HG03469 (cell line): ENCODE measurements around the gene TOMM70.
"Not testable (repeated sequence)": the region's sequence is repeated elsewhere in the genome, so short reads cannot be mapped to it uniquely, and the experiment has no call there.

ENCODE experiments used
- ATAC-seq: cut with Tn5 transposase; IDR thresholded peaks from one replicate; pipeline ENCODE4 v1.9.1; 2021; ENCODE audit warnings: mild to moderate bottlenecking, moderate library complexity, moderate number of reproducible peaks; ENCODE audit not compliant: unreplicated experiment

Gene TOMM70

DNA sequence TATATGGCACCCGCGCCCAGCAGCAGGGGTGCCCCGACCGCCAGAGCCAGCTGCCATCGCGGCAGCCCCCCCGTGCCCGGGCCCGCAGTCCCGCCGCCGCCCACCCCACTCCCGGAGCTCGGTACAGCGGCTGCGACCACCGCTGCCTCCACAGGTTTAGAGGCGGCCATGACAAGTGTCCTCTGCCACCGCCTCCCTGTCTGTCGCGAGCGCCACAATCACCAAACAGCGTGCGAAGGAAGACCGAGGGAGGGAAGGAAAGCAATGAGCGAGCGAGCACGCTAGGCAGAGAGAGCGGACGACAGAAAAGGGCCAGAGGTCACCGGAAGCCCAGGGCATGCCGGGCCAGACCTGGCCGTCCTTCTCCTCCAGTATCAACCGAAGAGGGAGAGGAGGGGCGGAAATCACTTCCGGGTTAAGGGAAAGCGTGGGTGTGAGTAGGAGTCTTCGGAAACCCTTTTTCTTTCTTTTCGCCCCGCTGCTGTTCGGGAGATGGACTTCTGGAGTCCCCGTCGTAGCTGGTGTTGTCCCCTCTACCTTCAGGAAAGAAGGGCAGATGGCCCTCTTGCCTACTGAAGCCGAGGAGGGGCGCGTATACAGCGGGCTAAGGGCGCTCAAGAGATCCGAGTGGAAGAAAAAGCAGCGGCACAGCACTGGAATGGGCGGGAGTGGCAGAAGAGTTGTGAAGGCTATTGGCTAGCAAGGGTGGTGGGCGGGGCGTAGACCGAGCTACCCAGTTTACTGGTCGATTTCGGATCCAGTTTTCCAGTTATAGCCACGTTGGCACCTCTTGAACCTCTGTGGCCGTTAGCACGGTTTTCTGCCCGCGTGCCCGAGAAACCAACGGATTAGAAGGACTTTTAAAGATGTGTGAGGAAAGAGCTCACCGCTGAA lies at the start of gene TOMM70, which contains the start of gene LNP1:
TSS of gene TOMM70 (minus strand) at position 310 of the 894 bp plus-strand sequence. CDS start at position 170, 140 bp downstream.
TSS of gene LNP1 (plus strand) at position 760 of the 894 bp plus-strand sequence. CDS start 28,191 bp downstream, outside the sequence.
- peak; percentile 81 for ATAC-seq

GRCh38 chr3:100449214-100449613 lies 48.3 kb upstream of the TOMM70 start:
- ATAC-seq, result no peak

DNA sequence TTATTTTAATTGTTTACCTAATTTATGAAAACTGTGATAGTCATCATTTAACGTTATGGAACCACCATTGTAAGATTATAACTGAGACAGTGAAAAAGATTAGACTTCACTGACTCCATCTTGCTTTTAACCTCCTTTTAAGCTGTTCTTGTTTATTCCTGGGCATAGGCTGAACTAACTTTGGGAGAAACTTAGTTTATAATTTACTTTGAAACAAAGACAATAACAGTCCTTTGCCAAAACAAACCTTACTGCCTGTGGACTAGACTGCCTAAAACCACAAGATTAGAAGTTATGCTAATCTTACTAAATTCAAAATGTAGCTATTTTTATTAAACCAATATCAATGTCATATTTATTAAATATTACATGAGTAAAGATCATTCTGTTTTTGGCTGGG lies 47.2 kb upstream of the TOMM70 start:
- ATAC-seq, result no peak

DNA sequence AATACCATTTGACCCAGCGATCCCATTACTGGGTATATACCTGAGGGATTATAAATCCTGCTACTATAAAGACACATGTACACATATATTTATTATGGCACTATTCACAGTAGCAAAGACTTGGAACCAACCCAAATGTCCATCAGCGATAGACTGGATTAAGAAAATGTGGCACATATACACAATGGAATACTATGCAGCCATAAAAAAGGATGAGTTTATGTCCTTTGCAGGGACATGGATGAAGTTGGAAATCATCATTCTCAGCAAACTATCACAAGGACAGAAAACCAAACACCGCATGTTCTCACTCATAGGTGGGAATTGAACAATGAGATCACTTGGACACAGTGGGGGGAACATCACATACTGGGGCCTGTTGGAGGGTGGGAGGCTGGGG lies 46.2 kb upstream of the TOMM70 start:
- ATAC-seq, result not testable (repeated sequence)

- ATAC-seq, result no peak
Measured at GRCh38 chr3:100443690-100444089, 42.8 kb upstream of the TOMM70 start.

DNA sequence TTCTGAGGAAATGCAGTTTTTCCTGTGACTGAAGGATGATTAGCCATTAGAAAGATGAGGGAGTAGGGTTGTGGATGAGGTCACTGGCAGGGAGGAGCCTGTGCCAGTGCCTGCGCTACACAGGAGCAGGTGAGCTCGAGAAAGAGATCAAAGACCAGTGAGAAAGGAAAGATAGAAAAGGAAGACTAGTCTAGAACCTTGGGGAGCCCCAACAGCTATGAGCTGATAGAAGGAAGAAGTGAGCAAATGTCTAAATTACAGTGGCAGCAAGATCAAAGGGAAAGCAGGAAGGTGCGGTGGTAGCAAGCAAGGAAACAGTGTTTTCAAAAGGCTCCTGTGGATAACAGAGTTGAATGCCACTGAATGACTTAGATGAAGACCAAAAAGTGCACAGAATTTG lies 40.0 kb upstream of the TOMM70 start:
- ATAC-seq, result no peak

- no peak for ATAC-seq
Measured at GRCh38 chr3:100438623-100438974, 37.7 kb upstream of the TOMM70 start.

- ATAC-seq, result no peak
Measured at GRCh38 chr3:100437721-100438622, 37.1 kb upstream of the TOMM70 start.

GRCh38 chr3:100436951-100437350 lies 36.1 kb upstream of the TOMM70 start:
- ATAC-seq, result no peak

DNA sequence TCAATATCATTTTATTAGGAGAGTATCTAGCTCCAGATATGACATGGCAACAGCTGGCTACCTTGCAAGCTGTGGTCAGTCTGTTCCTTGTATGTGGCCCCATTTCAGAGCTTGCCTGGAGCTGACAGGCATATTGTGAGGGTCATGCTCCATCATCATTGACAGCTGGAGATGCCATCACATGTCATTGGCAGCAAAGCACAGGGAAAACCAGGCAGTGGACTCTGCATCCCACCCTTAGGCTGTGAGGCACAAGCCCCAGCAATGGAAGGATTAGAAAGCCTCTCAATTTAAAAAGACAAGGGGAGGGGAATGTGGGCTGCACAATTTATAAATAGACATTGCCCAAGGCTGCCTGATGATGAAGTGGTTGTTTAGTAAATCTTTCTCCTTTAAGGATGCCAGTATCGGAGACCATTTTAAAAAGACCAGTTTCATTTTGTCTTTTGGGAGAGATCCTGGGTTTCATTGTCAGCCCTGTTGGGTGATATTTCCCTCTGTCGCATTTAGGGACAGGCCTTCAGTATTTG lies 28.4 kb upstream of the TOMM70 start:
- ATAC-seq, result no peak

DNA sequence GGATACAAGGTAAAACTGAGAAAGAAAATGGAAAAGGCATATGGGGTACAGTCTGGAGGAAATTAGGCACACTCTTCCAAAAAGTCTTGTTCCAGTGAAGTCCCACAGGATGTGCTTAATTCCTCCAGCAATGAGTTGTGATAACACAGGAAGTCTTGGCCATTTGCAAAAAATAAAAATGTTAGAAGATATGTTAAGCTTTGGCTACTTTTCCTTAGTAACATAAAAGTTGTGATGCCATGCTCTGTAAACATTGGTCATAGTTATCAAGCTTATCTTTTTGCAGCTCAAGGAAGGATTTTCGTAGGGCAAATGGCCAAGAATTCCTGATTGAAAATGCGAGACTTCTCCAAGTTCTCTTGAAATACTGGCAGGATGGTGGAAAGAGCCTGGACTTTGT lies 26.8 kb upstream of the TOMM70 start:
- no peak for ATAC-seq

DNA sequence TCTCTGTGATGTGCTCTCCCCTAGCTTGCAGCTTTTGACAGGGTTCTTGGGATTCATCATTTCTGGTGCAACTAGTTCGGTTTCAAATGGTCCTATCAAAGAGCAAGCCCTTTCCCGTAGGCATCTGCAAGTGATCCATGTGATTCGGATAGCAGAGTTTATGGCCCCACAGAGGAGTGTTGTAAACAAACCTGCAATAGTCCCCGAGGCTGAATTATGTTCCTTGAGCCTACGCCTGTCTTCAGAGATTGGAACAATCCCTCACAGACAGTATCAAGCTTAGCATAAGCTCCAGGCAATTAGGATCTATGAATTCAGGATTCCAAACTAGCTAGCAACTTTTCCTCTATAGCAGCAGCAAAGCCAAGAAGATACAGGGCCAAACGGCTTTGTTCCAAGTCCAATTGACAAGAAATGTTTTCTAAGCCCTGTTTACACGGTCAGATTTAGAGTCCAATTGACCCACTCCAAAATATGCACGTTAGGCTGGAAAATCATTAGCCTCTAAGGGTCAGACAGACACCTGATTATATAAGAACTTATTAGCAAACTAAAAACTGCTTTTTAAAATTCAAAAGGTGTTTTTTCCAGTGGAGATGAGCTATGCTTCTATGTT lies 25.3 kb upstream of the TOMM70 start:
- ATAC-seq, result no peak

DNA sequence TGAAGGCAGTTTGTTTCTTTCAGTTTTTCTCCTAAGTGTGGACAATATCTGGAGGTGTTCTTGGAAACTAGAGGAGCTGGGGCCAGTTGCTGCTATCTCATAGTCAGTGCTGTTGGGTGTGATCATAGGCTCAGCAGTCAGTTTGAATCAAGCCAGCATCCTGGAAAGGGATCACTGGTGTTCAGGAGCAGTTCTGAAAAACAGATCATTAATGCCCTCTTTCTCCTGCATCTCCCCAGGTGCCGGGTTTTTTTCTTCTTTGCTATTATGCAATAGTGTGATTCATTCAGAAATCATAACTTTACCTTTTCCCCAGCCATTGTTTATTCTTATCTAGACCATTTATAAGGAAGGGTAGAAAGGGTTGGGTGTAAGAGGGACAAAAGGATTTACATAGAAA lies 24.4 kb upstream of the TOMM70 start:
- ATAC-seq, result no peak

DNA sequence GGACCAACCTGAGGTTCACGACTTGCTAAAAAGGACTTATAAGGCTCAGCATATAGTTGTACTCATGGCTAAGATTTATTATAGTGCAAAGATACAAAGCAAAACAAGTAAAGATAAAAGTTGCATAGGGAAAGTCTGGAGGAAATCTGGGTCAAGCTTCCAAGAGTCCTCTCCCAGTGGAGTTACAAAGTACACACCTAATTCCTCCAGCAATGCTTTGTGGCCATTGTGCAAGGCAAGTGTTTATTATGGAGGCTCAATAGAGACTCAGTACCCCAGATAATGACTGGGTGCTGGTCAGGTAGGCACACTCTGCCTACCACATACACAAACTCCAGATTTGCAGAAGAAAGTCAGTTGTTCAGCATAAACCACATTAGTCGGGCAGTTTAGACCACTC lies 23.4 kb upstream of the TOMM70 start:
- ATAC-seq, result no peak

GRCh38 chr3:100423611-100424010 lies 22.7 kb upstream of the TOMM70 start:
- no peak for ATAC-seq

GRCh38 chr3:100420885-100421284 lies 20.0 kb upstream of the TOMM70 start:
- no peak for ATAC-seq

DNA sequence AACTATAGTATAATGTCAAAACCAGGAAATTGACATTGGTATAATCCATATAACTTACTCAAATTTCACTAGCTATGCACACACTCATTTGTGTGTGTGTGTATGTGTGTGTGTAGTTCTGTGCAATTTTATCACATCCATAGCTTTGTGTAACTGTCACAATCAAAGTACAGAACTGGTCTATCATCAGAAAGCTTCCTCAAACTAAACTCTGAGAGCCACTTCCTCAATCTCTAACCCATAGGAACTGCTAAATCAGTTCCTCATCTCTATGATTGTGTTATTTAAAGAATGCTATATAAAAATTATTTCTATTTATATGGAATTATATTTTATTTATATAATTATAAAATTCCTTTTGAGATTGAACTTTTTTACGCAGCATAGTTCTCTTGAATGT lies 18.5 kb upstream of the TOMM70 start:
- no peak for ATAC-seq

DNA sequence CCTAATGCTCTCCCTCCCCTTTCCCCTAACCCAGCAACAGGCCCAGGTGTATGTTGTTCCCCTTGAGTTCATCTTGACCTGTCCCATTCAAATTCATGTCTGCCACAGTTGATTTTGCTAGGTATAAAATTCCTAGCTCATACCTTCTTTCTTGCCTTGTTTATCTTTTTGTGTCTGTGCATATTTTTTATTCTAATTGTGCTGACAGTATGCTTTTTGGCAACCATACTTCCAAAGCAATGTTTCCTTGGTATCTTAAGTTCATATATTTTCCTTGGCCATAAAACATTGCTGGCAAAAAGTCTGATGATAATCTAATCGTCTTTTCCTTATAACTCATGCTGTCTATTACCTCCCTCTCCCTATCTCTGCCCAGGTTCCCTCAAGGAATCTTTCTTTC lies 16.0 kb upstream of the TOMM70 start:
- no peak for ATAC-seq

GRCh38 chr3:100416176-100416575 lies 15.3 kb upstream of the TOMM70 start:
- no peak for ATAC-seq

DNA sequence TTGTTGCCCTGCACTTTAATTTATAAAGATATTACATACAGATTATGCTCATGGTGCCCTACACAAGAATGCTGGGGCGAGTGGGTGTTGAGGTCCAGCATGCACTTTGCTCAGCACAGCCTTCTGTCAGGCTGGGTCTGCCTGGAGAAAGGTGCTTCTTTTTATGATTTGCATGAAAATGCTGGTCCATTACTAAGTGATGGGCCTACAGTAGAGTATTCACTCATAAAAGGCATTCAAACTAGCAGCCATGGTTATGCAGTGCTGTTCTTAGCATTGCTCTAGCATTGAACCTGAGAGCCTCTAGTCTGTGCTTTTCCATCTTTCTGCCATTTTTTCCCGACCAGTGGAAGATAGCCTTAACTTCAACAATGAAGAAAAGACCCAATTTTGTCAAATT lies 12.7 kb upstream of the TOMM70 start:
- ATAC-seq, result no peak
